ENCODE data around the gene RPIA. TPM values are rescaled to one million over a fixed set of nuclear protein-coding genes. Genes with fewer than 3 reads are reported as not detected.

Gene RPIA
- total RNA-seq, 1 experiment from 2014 or later: 21.3 TPM

DNA sequence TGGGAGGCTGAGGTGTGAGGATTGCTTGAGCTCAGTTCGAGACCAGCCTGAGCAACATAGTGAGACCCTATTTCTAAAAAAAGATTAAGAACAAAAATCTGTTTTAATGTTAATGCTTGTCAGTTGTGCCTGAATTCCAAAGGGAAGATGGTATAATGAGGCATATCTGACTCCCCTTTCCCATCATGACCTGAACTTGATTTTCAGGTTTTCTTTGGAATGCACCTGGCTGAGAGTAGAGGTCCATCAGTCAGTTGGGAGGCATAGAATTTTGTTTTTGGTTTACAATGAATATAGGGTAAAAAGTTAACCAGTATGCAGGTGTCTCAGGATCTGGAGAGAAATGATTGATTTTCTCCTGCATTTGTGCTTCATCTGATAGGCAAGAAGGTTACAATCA, 20.4 kb downstream of the RPIA start:
- Histone ChIP-seq H3K4me1 (replicated peaks; ENCODE audit: insufficient read depth) (peaks cover 36% of the 10 kb centered on the region), H4K20me1 (ENCODE audit: insufficient read depth) (no peaks in the 10 kb centered on the region), H3K4me3 (no peak overlapping the region), H3K9me3 (ENCODE audit: insufficient read depth, low read depth) (no peaks in the 10 kb centered on the region; the same call in 1 of the 2 replicates), H2AFZ (no peak overlapping the region), H3K27ac (no peak overlapping the region), H3K9me2 (ENCODE audit: insufficient read depth) (no peaks in the 10 kb centered on the region), H3K36me3 (ENCODE audit: low read depth) (no peaks in the 10 kb centered on the region), H3F3A (ENCODE audit: insufficient read depth, low read depth) (0 out of 2 replicates have a peak, but pooled peaks cover 6% of the 10 kb centered on the region), H3K4me2 (peak overlapping the region; percentile 37), H3K27me3 (ENCODE audit: insufficient read depth, low read depth) (no peaks in the 10 kb centered on the region), H3K79me2 (ENCODE audit: low read depth) (peaks cover 29% of the 10 kb centered on the region)
- TF ChIP-seq EZH2 (IDR thresholded peaks at IDR 0.05; ENCODE audit: low read depth) (no peak), CTCF (conservative IDR thresholded peaks at IDR 0.05) (no peak)
- intact Hi-C loops (cut with micrococcal nuclease; ENCODE audit: unreplicated experiment): loop anchor here (2.0 kb wide), 1 partner anchor 13 kb away; no protein-coding TSS in a partner anchor
- BruUV-seq (replicated peaks): no TSS peak
- ChIA-PET CTCF (no interaction called here), POLR2A (ENCODE audit: unreplicated experiment) (no interaction called here)
- peak in 1 of 2 experiments; percentile 58 for DNase-seq

- DNase-seq: no peak
- ChIA-PET CTCF (interaction anchor here (1.2 kb wide), 1 partner anchor 32 kb away, joined by 5 read pairs; no protein-coding TSS in a partner anchor), POLR2A (ENCODE audit: unreplicated experiment) (no interaction called here)
- no peaks in the 10 kb centered on the region for H3K9me3 ChIP-seq (ENCODE audit: insufficient read depth, low read depth)
- H4K20me1 ChIP-seq (ENCODE audit: insufficient read depth): no peaks in the 10 kb centered on the region
- no peak overlapping the region for H3K27ac ChIP-seq
- no peak overlapping the region for H2AFZ ChIP-seq
- H3K4me1 ChIP-seq (replicated peaks; ENCODE audit: insufficient read depth): peaks cover 34% of the 10 kb centered on the region
- no peaks in the 10 kb centered on the region for H3K9me2 ChIP-seq (ENCODE audit: insufficient read depth)
- intact Hi-C loops (cut with micrococcal nuclease; ENCODE audit: unreplicated experiment): loop anchor here (2.0 kb wide), 1 partner anchor 15 kb away; no protein-coding TSS in a partner anchor
- H3K4me3 ChIP-seq: no peak overlapping the region
- H3K79me2 ChIP-seq (ENCODE audit: low read depth): peaks cover 29% of the 10 kb centered on the region
- H3K27me3 ChIP-seq (ENCODE audit: insufficient read depth, low read depth): no peaks in the 10 kb centered on the region
- no peak overlapping the region for H3K4me2 ChIP-seq
- no TSS peak for BruUV-seq (replicated peaks)
- no peaks in the 10 kb centered on the region for H3K36me3 ChIP-seq (ENCODE audit: low read depth)
- H3F3A ChIP-seq (ENCODE audit: insufficient read depth, low read depth): 0 out of 2 replicates have a peak, but pooled peaks cover 6% of the 10 kb centered on the region
- TF ChIP-seq EZH2 (IDR thresholded peaks at IDR 0.05; ENCODE audit: low read depth) (no peak), CTCF (conservative IDR thresholded peaks at IDR 0.05) (no peak)
These were observed 21.9 kb downstream of the RPIA start for GRCh38 chr2:88713408-88713807.

- Histone ChIP-seq H2AFZ (no peak overlapping the region), H3K4me1 (replicated peaks; ENCODE audit: insufficient read depth) (peaks cover 21% of the 10 kb centered on the region), H3F3A (ENCODE audit: insufficient read depth, low read depth) (no peaks in the 10 kb centered on the region), H4K20me1 (ENCODE audit: insufficient read depth) (no peaks in the 10 kb centered on the region), H3K9me3 (ENCODE audit: insufficient read depth, low read depth) (no peaks in the 10 kb centered on the region), H3K9me2 (ENCODE audit: insufficient read depth) (no peaks in the 10 kb centered on the region), H3K27me3 (ENCODE audit: insufficient read depth, low read depth) (no peaks in the 10 kb centered on the region), H3K36me3 (ENCODE audit: low read depth) (no peaks in the 10 kb centered on the region), H3K4me3 (no peak overlapping the region), H3K79me2 (ENCODE audit: low read depth) (peaks cover 27% of the 10 kb centered on the region), H3K4me2 (no peak overlapping the region), H3K27ac (no peak overlapping the region)
- no peak for DNase-seq
- TF ChIP-seq CTCF (conservative IDR thresholded peaks at IDR 0.05) (no peak), EZH2 (IDR thresholded peaks at IDR 0.05; ENCODE audit: low read depth) (no peak)
- intact Hi-C loops (cut with micrococcal nuclease; ENCODE audit: unreplicated experiment): no loop called here
- CTCF ChIA-PET: no interaction called here
- POLR2A ChIA-PET (ENCODE audit: unreplicated experiment): no interaction called here
- BruUV-seq (replicated peaks): no TSS peak
These were observed 23.2 kb downstream of the RPIA start for GRCh38 chr2:88714667-88715066.
